Prostate gland (tissue), 2 donors: ENCODE measurements around the gene IL11RA. TPM values are rescaled to one million over a fixed set of nuclear protein-coding genes. Genes with fewer than 3 reads are reported as not detected.

Experiments used
- DNase-seq: peaks from one replicate; pipeline ENCODE4 v3.0.0-alpha.2; 2019; ENCODE audit warnings: low spot score
- H3K27ac ChIP-seq, 2 donors: fragments of 200-600 bp; sonication (generic); 2 replicates each; pipeline ENCODE4 v1.5.1; 2017 to 2019
- H3K27me3 ChIP-seq: fragments of 200-600 bp; sonication (generic); replicated peaks from 2 replicates; pipeline ENCODE4 v1.5.1; 2019; ENCODE audit not compliant: insufficient read depth
- H3K36me3 ChIP-seq, 2 donors: fragments of 200-600 bp; sonication (generic); 1 replicate in 1 of 2; 2 replicates in 1 of 2; pipeline versions ENCODE4 v1.5.1 to v1.8.1; 2017 to 2019
- H3K4me1 ChIP-seq: fragments of 200-600 bp; sonication (generic); replicated peaks from 2 replicates; pipeline ENCODE4 v1.5.1; 2019
- H3K4me3 ChIP-seq, 2 donors: fragments of 200-600 bp; sonication (generic); 2 replicates each; pipeline ENCODE4 v1.5.1; 2017 to 2019
- H3K9me3 ChIP-seq: fragments of 200-600 bp; sonication (generic); 2 replicates; pipeline ENCODE4 v1.5.1; 2017
- CTCF ChIP-seq, 4 experiments: fragments of 200-600 bp in 2 of 4; fragments of 450-650 bp in 2 of 4; sonication (generic) in 2 of 4; IDR thresholded peaks; 1 replicate in 3 of 4; 2 replicates in 1 of 4; pipeline ENCODE4 v1.5.1; 2016 to 2019; ENCODE audit warnings: antibody characterized with exemption in 4 of 4, mild to moderate bottlenecking in 2 of 4, moderate library complexity in 2 of 4
- POLR2A ChIP-seq: fragments of 450-650 bp; IDR thresholded peaks from one replicate; pipeline ENCODE4 v1.6.1; 2016; ENCODE audit warnings: antibody characterized with exemption, mild to moderate bottlenecking
- POLR2AphosphoS5 ChIP-seq: sonication (generic); formaldehyde crosslinking; IDR thresholded peaks from one replicate; pipeline ENCODE4 v1.6.1; 2017; ENCODE audit warnings: antibody characterized with exemption
- WGBS: methylation state at CpG from one replicate; pipeline ENCODE4 v1.1.5; 2018; 5-methylcytosine and 5-hydroxymethylcytosine counted together
- intact Hi-C: fragments of 100-400 bp; cut with DNase I; formaldehyde crosslinking; loops from one replicate; pipeline ENCODE4 v1.14.2; 2022
- total RNA-seq, 2 donors: library from RNA; depleted of rRNA; stranded (reverse); fragments of >200 nt; gene quantifications; one replicate each; pipeline ENCODE4 v1.1.0, GENCODE V29; 2016

Gene IL11RA
- total RNA-seq = 10 to 100 TPM; 25.8 to 73.5 TPM

- H3K27ac ChIP-seq = peak within 1 kb of the TSS; percentile 79 to 83
- peak; percentile 80 for DNase-seq
- 3% methylated on average over 24 of the region's 24 CpGs for whole genome bisulfite sequencing
- no peaks in the 10 kb centered on the region for H3K9me3 ChIP-seq
- peaks cover 4 to 5% of the 10 kb centered on the region in 2 donors for H3K36me3 ChIP-seq
- intact Hi-C loops = no loop called here
- H3K27me3 ChIP-seq = no peaks in the 10 kb centered on the region
- peak within 1 kb of the TSS; percentile 23 to 31 for H3K4me3 ChIP-seq
- TF ChIP-seq CTCF (IDR thresholded peaks at IDR 0.05) (peak in 1 of 4 experiments; percentile 3), POLR2A (peak; percentile 31), POLR2AphosphoS5 (peak; percentile 73)
- peaks cover 28% of the 10 kb centered on the region for H3K4me1 ChIP-seq
These were observed at the start of gene IL11RA for GRCh38 chr9:34651876-34652601. IL11RA (plus strand) TSS chr9:34652185; CDS start chr9:34655218, 3,033 bp downstream.

- H3K36me3 ChIP-seq = no peaks in the 10 kb centered on the region
- 62% methylated on average over 4 of the region's 4 CpGs for WGBS
- intact Hi-C loops = loop anchor here (5.0 kb wide), 1 partner anchor 271 kb away; no protein-coding TSS in a partner anchor
These were observed 48.3 kb upstream of the IL11RA start for GRCh38 chr9:34603610-34604231.

GRCh38 chr9:34606190-34606589 lies 45.8 kb upstream of the IL11RA start:
- no peaks in the 10 kb centered on the region for H3K36me3 ChIP-seq
- H3K27ac ChIP-seq = no peak overlapping the region
- no peak for DNase-seq
- H3K9me3 ChIP-seq = no peaks in the 10 kb centered on the region
- peaks cover 3% of the 10 kb centered on the region for H3K4me1 ChIP-seq
- no peak overlapping the region for H3K4me3 ChIP-seq
- TF ChIP-seq CTCF (IDR thresholded peaks at IDR 0.05) = no peak
- TF ChIP-seq POLR2AphosphoS5 = no peak
- no peak for TF ChIP-seq POLR2A
- H3K27me3 ChIP-seq = no peaks in the 10 kb centered on the region
- intact Hi-C loops = no loop called here

More at GRCh38 chr9:34603610-34604231, 48.3 kb upstream of the IL11RA start:
- Histone ChIP-seq H3K27ac (no peak overlapping the region), H3K27me3 (no peaks in the 10 kb centered on the region), H3K9me3 (no peaks in the 10 kb centered on the region), H3K4me3 (no peak overlapping the region), H3K4me1 (no peaks in the 10 kb centered on the region)
- peak; percentile 83 for DNase-seq
- TF ChIP-seq POLR2A (no peak), CTCF (IDR thresholded peaks at IDR 0.05) (peak; percentile 73 to 93 (median 89)), POLR2AphosphoS5 (peak; percentile 48)

GRCh38 chr9:34606905-34607304 lies 45.1 kb upstream of the IL11RA start:
- H3K27me3 ChIP-seq = no peaks in the 10 kb centered on the region
- 90% methylated on average over 3 of the region's 3 CpGs for WGBS
- peaks cover 4% of the 10 kb centered on the region for H3K4me1 ChIP-seq
- intact Hi-C loops = no loop called here
- no peak overlapping the region for H3K4me3 ChIP-seq
- no peaks in the 10 kb centered on the region for H3K36me3 ChIP-seq
- no peak for DNase-seq
- H3K27ac ChIP-seq = no peak overlapping the region
- TF ChIP-seq POLR2A (no peak), CTCF (IDR thresholded peaks at IDR 0.05) (no peak), POLR2AphosphoS5 (no peak)
- no peaks in the 10 kb centered on the region for H3K9me3 ChIP-seq
